ENCODE results near the gene RNF144A. TPM values are rescaled to one million over a fixed set of nuclear protein-coding genes. Genes with fewer than 3 reads are reported as not detected.

Gene RNF144A
- total and polyA plus RNA-seq, 2 donors, result 4.3 to 28.5 TPM

DNA sequence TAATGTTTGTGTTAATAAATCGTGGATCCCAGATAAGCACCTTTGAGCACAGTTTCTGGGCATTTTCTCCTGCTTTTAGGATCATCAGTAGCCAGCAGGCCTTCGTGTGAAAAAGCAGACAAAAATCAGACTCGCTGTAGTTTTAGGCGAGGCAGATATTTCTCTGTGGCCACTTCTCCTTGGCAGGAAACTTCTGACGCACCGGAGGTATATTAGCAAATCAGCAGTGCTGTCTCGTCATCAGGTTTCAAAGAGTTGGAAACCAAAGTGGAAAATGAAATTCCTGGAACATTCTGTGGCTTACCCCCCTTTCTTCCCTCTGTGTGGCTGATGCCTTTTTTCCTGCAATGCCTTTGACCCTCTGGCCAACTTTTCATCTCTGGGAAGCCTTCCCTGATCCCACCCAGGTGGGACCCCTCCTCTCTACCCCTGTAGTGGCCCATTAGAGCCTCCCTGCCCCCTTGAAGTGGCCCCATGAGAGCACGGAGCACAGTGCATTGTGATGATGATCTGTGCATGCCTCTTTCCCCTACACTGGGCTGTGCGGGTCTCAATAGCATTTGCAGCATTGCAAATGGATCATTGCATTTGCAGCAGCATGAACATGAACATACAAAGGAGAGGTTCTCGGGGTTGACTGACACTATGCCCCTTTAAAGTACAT is 93.3 kb downstream of the RNF144A start:
- Histone ChIP-seq H3K4me3 (ENCODE audit: low read depth, low read length) (no peak overlapping the region), H3K4me1 (ENCODE audit: insufficient read depth) (no peaks in the 10 kb centered on the region), H3K27ac (ENCODE audit: low read depth) (no peak overlapping the region), H3K36me3 (ENCODE audit: insufficient read depth) (no peaks in the 10 kb centered on the region)
- no peak for DNase-seq (ENCODE audit: extremely low spot score)
- WGBS, result 61% methylated on average over 10 of the region's 10 CpGs

DNA sequence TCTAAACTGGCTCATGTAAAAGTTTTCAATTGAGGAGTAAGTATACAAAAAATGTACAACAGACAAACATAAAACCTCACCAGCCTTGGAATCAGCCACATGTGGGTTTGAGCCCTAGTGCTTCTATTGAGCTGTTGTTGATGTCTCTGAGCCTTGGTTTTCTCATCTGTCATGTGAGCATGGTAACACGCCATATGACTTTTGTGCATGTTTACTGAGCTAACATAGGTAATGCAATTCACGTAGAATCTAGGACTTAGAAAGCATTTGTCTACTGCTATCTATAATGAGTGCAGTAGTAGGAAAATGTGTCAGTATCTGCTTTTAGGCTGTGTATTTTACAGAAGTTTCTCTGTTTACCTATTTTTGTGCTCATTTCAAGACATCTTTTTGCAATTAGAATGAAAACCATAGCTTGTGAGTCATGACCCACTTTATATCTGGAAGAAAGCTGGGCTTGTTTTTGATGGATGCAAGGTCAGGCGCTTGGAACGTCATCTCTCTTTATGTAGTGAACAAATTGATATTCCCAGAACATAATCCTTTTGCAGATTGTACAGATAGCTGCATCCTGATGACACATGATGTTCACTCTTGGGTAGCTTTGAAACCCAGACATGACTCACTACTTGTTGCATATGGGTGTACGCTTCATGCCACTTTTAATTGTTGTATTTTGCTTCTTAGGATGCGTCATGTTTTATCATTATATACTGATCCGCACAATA is 94.3 kb downstream of the RNF144A start:
- H3K27ac ChIP-seq (ENCODE audit: low read depth), result no peak overlapping the region
- no peaks in the 10 kb centered on the region for H3K4me1 ChIP-seq (ENCODE audit: insufficient read depth)
- H3K4me3 ChIP-seq (ENCODE audit: low read depth, low read length), result no peak overlapping the region

DNA sequence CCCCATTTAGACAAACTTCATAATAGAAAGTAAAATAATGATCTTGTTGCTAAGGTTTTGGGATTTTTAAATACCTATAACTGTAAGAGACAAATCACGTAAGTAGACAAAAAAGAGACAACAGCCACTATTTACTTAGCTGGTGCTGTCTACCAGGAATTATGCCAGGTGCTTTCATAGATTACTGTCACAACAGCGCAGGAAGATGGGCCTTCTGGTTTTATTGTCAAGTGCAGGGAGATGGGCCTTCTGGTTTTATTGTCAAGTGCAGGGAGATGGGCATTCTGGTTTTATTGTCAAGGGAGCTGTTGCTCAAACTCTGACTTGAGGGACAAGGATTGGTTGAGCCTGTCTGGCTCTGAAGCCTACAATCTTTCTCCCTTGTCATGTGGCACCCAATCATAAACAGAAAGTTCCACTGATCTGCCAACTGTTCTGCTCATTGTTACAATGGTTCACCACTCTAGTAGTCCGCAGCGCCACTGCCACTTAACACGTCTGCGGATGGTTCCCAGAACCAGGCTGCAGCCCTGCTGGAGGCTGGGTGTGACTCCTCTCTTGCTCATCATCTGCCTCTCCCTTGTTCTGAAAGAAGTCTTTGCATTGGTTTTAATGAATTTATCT is 95.0 kb downstream of the RNF144A start:
- DNase-seq (ENCODE audit: extremely low spot score), result no peak
- H3K27ac ChIP-seq (ENCODE audit: low read depth), result no peak overlapping the region
- no peaks in the 10 kb centered on the region for H3K36me3 ChIP-seq (ENCODE audit: insufficient read depth)
- 97% methylated on average over 6 of the region's 6 CpGs for WGBS
- no peak overlapping the region for H3K4me3 ChIP-seq (ENCODE audit: low read depth, low read length)
- no peaks in the 10 kb centered on the region for H3K4me1 ChIP-seq (ENCODE audit: insufficient read depth)

More for the DNA sequence above, 94.3 kb downstream of the RNF144A start:
- H3K36me3 ChIP-seq (ENCODE audit: insufficient read depth), result no peaks in the 10 kb centered on the region
- DNase-seq (ENCODE audit: extremely low spot score), result no peak
- 84% methylated on average over 7 of the region's 7 CpGs for WGBS

DNA sequence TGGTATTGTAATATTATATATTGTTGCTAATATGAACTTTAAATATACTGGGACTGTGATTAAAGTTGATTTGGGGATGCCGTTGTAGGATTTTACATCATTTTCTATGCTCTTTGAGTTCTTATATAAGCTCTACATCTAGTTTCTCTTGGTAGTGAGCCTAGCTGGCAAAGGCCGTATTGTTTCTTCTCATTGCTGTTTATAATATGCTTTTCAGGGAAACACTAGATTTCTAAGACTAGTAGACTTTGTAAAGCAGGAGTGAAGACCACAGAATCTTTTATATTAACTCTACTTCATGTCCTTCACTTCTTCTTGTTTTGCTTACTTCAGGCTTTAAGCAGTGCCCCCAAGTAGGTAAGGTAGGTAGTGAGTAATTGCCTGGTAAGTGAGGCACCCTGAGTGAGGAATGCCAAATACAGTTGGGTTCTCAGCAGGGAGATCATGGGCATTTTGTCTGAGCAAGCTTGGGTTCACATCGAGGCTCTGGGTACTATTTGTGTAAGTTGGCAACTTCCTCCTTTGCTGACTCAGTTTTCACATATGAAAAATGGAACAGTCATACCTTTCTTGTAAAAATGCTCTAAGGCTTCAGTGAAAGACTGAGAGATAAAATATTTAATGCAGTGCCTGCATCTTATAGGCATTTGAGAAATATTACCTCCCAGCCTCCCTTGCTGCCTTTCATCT is 96.4 kb downstream of the RNF144A start:
- DNase-seq (ENCODE audit: extremely low spot score), result no peak
- H3K4me3 ChIP-seq (ENCODE audit: low read depth, low read length), result no peak overlapping the region
- H3K4me1 ChIP-seq (ENCODE audit: insufficient read depth), result no peaks in the 10 kb centered on the region
- H3K27ac ChIP-seq (ENCODE audit: low read depth), result no peak overlapping the region
- 53% methylated on average over 3 of the region's 3 CpGs for WGBS
- no peaks in the 10 kb centered on the region for H3K36me3 ChIP-seq (ENCODE audit: insufficient read depth)

DNA sequence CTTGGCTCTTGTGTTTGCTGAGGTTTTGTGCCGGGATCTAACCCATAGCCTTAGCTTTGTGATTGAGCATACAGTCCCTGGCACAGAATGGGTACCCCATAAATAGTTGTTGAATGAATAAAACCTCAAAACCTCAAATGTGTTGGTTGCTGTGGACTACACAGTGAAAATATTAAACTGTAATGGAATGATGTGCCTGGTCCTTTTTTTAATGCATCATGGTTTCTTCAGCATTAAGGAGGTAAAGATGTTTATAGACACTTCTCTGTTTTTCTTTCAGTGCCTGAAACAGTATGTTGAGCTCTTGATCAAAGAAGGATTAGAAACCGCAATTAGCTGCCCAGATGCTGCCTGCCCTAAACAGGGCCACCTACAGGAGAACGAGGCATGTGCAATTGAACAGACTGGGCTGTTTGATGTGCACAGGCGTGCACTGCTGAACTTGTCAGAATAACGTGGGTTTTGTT is 97.0 kb downstream of the RNF144A start:
- no peak for DNase-seq (ENCODE audit: extremely low spot score)
- Histone ChIP-seq H3K27ac (ENCODE audit: low read depth) (no peak overlapping the region), H3K4me3 (ENCODE audit: low read depth, low read length) (no peak overlapping the region), H3K36me3 (ENCODE audit: insufficient read depth) (no peaks in the 10 kb centered on the region), H3K4me1 (ENCODE audit: insufficient read depth) (no peaks in the 10 kb centered on the region)
- 54% methylated on average over 5 of the region's 5 CpGs for WGBS

DNA sequence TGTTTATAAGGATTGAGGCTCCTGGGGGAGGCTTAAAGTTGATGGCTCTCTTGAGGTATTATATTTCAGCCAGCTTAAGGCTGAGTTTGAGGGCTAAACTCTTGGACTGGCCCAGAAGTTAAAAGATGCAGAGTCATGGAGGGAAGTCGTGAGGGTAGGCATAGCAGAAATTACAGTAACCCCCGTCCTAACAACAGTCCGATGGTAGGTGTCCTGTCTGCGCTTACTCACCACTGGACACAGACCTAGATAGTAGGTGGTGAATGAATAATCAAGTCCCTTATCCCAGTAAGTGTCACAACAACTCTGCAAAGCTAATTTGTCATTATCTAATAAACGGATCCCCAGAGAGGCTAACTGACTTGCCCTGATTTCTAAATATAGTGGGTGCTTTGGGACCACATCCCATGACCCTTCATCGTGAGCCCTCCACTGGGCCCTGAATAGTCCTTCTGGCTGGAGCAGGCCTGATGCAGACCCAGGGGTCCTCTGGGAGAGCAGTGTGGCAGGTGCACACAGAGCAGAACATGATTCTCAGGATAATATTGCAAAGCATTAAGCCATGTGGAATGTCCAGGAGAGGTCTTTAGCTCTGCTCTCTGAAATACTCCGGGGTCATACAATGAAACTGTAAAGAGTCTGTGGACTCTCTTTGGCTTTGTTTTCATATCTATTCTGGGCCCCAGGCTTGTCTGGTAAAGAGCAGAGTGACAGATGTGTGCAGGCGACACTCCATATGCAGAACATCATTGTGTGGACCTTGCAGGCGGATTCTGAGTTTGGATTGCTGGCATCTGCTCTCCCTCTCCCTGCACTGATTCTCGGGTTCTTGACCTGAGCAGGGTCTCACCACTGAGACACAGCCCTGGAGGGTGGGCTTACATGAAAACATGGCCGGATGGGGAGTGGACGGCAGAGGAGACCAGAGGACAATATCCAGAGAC is 98.1 kb downstream of the RNF144A start:
- Histone ChIP-seq H3K36me3 (ENCODE audit: insufficient read depth) (no peaks in the 10 kb centered on the region), H3K27ac (ENCODE audit: low read depth) (no peak overlapping the region), H3K4me3 (ENCODE audit: low read depth, low read length) (no peak overlapping the region), H3K4me1 (ENCODE audit: insufficient read depth) (no peaks in the 10 kb centered on the region)
- WGBS, result 65% methylated on average over 12 of the region's 12 CpGs
- DNase-seq (ENCODE audit: extremely low spot score), result no peak

DNA sequence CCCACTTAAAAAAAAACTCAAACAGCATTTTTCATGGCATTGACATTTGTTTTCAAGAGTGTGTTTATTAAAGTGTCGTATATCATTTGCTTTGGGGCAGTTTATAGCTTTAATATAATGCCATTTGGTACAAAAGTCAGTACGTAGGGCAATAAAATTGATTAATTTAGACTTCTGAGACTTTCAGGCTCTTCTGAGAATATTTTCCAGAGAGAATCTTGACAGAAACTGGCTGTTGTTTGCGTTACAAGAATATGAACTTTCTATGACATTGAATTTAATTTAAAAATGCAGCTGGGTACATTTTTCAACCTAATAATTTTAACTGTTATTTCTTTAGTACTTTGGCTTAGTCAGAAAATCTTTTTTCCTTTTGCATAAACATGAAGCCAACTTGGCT is 98.9 kb downstream of the RNF144A start:
- 49% methylated on average over 3 of the region's 3 CpGs for WGBS
- DNase-seq (ENCODE audit: extremely low spot score), result peak; percentile 62
- Histone ChIP-seq H3K4me1 (ENCODE audit: insufficient read depth) (no peaks in the 10 kb centered on the region), H3K4me3 (ENCODE audit: low read depth, low read length) (no peak overlapping the region), H3K36me3 (ENCODE audit: insufficient read depth) (no peaks in the 10 kb centered on the region), H3K27ac (ENCODE audit: low read depth) (no peak overlapping the region)

DNA sequence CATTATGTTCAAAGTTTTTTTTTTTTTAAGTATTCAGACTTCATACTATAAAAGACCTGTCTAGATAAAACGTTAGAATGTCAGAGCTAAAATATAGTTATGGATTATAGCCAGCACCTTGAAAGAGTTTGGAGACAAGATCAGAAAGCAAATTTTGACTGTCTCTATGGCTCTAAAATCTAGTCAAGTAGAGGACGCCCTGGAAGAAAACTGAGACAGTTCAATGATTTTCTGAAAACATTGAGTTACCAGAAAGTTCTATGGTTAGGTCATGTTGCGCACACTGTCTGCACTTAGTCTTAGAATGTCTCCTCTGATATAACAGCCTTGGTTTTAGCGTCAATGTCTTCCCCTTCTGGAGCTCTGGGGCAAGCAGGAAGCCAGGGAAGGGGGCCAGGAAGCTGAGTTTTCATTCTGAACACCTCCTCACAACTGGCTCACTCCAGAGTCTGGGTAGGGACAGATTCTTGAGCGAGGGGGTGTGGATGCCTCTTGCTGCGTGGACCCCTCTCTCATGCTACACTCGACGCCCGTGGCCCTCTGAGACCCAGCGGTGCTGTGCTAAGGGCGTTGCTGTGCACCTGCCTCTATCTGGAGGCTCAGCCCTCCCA is 99.5 kb downstream of the RNF144A start:
- 79% methylated on average over 11 of the region's 11 CpGs for WGBS
- no peak for DNase-seq (ENCODE audit: extremely low spot score)
- no peaks in the 10 kb centered on the region for H3K4me1 ChIP-seq (ENCODE audit: insufficient read depth)

DNA sequence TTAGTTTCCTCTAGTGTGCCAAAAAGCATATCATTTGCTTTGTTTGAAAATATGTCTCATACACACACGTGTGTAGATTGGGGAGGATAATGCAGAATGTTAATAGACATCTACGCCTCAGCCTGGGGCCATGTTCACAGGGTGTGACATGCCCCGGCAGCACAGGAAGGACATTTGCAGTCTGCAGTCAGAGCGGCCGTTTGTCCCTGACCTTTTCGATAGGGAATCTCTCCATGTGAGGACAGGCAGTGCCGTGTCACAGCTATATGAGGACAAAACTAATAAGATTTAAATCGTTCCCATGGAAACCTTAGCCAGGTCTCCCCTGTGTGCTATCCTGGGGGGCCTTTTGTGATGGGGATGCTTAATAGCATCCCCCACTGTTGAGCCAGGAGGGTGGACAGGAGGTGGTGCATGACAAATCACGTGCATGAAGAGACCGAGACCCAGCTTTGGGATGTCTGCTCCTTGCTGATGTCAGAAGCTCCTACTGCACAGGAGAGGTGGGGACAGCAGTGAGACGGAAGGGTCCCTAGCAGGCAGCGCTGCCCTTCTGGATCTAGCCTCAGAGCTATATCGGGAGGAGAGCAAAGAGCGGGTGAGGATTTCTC is 100.6 kb downstream of the RNF144A start:
- DNase-seq (ENCODE audit: extremely low spot score), result no peak
- no peaks in the 10 kb centered on the region for H3K36me3 ChIP-seq (ENCODE audit: insufficient read depth)
- no peak overlapping the region for H3K4me3 ChIP-seq (ENCODE audit: low read depth, low read length)
- no peak overlapping the region for H3K27ac ChIP-seq (ENCODE audit: low read depth)
- H3K4me1 ChIP-seq (ENCODE audit: insufficient read depth), result no peaks in the 10 kb centered on the region
- WGBS, result 86% methylated on average over 14 of the region's 14 CpGs

More for the DNA sequence above, 99.5 kb downstream of the RNF144A start:
- Histone ChIP-seq H3K36me3 (ENCODE audit: insufficient read depth) (no peaks in the 10 kb centered on the region), H3K27ac (ENCODE audit: low read depth) (no peak overlapping the region), H3K4me3 (ENCODE audit: low read depth, low read length) (no peak overlapping the region)

DNA sequence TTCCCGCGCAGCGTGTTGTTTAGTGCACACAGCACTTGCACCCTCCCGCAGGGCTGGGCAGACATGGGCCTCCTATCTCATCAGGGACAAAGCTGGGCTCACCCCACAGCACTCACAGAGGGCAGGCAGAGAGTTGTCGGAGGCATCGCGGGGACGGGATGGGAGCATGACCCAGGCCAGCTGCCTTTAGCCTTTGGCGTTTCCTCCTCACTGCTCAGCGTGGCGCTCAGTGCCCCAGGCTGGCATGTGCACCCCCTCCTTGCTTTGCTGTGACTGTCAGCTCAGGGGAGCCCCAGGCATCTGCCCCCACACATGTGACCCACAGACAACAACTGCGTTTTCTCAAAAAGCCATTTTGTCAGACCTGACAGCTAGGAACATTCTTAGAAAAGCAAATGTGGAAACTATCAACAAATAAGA is 101.1 kb downstream of the RNF144A start:
- 91% methylated on average over 12 of the region's 12 CpGs for WGBS
- H3K27ac ChIP-seq (ENCODE audit: low read depth), result no peak overlapping the region
- DNase-seq (ENCODE audit: extremely low spot score), result no peak
- H3K4me3 ChIP-seq (ENCODE audit: low read depth, low read length), result no peak overlapping the region
- H3K36me3 ChIP-seq (ENCODE audit: insufficient read depth), result no peaks in the 10 kb centered on the region
- no peaks in the 10 kb centered on the region for H3K4me1 ChIP-seq (ENCODE audit: insufficient read depth)

DNA sequence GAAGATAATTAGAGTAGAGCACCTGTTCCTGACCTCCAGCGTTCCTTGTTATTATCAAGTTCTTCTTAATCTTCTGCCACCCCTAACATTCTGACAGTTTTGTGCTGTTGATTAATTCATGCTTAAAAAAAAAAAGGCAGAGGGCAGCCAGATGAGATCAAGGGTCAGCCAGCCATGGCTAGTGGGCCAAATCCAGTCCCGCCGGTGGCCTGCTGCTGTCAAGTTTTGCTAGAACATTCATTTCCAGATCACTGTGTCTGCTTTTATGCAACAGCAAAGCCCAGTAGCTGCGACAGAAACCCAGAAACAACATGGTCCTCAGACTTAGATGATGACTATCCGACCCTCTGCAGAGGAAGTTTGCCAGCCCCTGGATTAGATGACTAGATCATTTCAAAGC is 101.6 kb downstream of the RNF144A start:
- Histone ChIP-seq H3K4me3 (ENCODE audit: low read depth, low read length) (no peak overlapping the region), H3K36me3 (ENCODE audit: insufficient read depth) (no peaks in the 10 kb centered on the region), H3K27ac (ENCODE audit: low read depth) (no peak overlapping the region), H3K4me1 (ENCODE audit: insufficient read depth) (no peaks in the 10 kb centered on the region)
- WGBS, result 85% methylated on average over 5 of the region's 5 CpGs
- DNase-seq (ENCODE audit: extremely low spot score), result no peak

DNA sequence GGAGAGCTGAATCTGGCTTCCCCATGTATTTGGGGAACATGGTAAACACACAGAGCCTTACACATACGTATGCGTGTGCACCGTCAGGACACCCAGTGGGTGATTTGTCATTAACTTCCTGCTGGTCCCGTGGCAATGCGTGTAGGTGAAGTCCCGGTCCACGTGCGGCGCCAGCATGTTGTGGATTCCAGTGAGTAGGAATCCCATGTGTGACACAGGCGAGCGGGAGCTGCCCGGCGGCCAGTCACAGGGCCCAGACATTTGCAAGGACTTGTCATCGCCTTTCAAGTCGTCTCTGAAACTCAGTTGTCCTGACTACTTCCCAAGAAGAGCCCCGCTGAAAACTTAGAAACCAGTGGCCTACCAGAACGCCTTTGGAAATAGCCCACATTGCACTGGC is 102.0 kb downstream of the RNF144A start:
- DNase-seq (ENCODE audit: extremely low spot score), result no peak
- WGBS, result 96% methylated on average over 17 of the region's 17 CpGs
- Histone ChIP-seq H3K27ac (ENCODE audit: low read depth) (no peak overlapping the region), H3K4me3 (ENCODE audit: low read depth, low read length) (no peak overlapping the region), H3K4me1 (ENCODE audit: insufficient read depth) (no peaks in the 10 kb centered on the region), H3K36me3 (ENCODE audit: insufficient read depth) (no peaks in the 10 kb centered on the region)
